ENCODE results near the gene SLC36A4.
"Not testable (repeated sequence)": the region's sequence is repeated elsewhere in the genome, so short reads cannot be mapped to it uniquely, and the experiment has no call there.

SLC36A4 gene

GRCh38 chr11:93197380-93198214 lies at the start of gene SLC36A4:
Gene SLC36A4 (minus strand): TSS chr11:93197991. CDS start chr11:93197832, 159 bp downstream.
- Histone ChIP-seq H3K4me3 (ENCODE audit: low read depth in 1 of 5, low read length in 5 of 5) (peak within 1 kb of the TSS; percentile 83 to 90 (median 87)), H3K4me1 (ENCODE audit: control insufficient read depth in 5 of 5, insufficient read depth in 5 of 5, low read length in 5 of 5) (peaks cover 0 to 17% (median 14%) of the 10 kb centered on the region in 5 donors), H3K9ac (ENCODE audit: low read length in 5 of 5) (peak within 1 kb of the TSS; percentile 63 to 95 (median 91)), H3K27me3 (ENCODE audit: control insufficient read depth in 5 of 5, insufficient read depth in 4 of 5, low read length in 5 of 5) (no peaks in the 10 kb centered on the region), H3K9me3 (ENCODE audit: control insufficient read depth in 5 of 5, low read length in 5 of 5) (no peaks in the 10 kb centered on the region), H3K36me3 (ENCODE audit: control insufficient read depth in 5 of 5, insufficient read depth in 5 of 5, low read length in 5 of 5) (no peaks in the 10 kb centered on the region), H3K27ac (ENCODE audit: low read depth, low read length) (peak within 1 kb of the TSS; percentile 88)

- not testable (repeated sequence) for H3K9me3 ChIP-seq (ENCODE audit: control insufficient read depth in 5 of 5, low read length in 5 of 5); H3K4me3 ChIP-seq (ENCODE audit: low read depth in 1 of 5, low read length in 5 of 5); H3K27ac ChIP-seq (ENCODE audit: low read depth, low read length); H3K36me3 ChIP-seq (ENCODE audit: control insufficient read depth in 5 of 5, insufficient read depth in 5 of 5, low read length in 5 of 5); H3K9ac ChIP-seq (ENCODE audit: low read length in 5 of 5); H3K27me3 ChIP-seq (ENCODE audit: control insufficient read depth in 5 of 5, insufficient read depth in 4 of 5, low read length in 5 of 5)
- H3K4me1 ChIP-seq (ENCODE audit: control insufficient read depth in 5 of 5, insufficient read depth in 5 of 5, low read length in 5 of 5): peaks cover 0 to 17% (median 0%) of the 10 kb centered on the region in 5 donors
Measured at GRCh38 chr11:93246790-93247189, 49.0 kb upstream of the SLC36A4 start.

GRCh38 chr11:93244018-93244417 lies 46.2 kb upstream of the SLC36A4 start:
- Histone ChIP-seq H3K4me1 (ENCODE audit: control insufficient read depth in 5 of 5, insufficient read depth in 5 of 5, low read length in 5 of 5) (peaks cover 0 to 4% (median 0%) of the 10 kb centered on the region in 5 donors), H3K27ac (ENCODE audit: low read depth, low read length) (no peak overlapping the region), H3K4me3 (ENCODE audit: low read depth in 1 of 5, low read length in 5 of 5) (no peak overlapping the region), H3K27me3 (ENCODE audit: control insufficient read depth in 5 of 5, insufficient read depth in 4 of 5, low read length in 5 of 5) (no peaks in the 10 kb centered on the region), H3K9ac (ENCODE audit: low read length in 5 of 5) (no peak overlapping the region), H3K36me3 (ENCODE audit: control insufficient read depth in 5 of 5, insufficient read depth in 5 of 5, low read length in 5 of 5) (no peaks in the 10 kb centered on the region), H3K9me3 (ENCODE audit: control insufficient read depth in 5 of 5, low read length in 5 of 5) (peaks cover 0 to 3% (median 0%) of the 10 kb centered on the region in 5 donors)

- no peak overlapping the region for H3K9ac ChIP-seq (ENCODE audit: low read length in 5 of 5)
- no peak overlapping the region for H3K27ac ChIP-seq (ENCODE audit: low read depth, low read length)
- no peak overlapping the region for H3K4me3 ChIP-seq (ENCODE audit: low read depth in 1 of 5, low read length in 5 of 5)
- H3K4me1 ChIP-seq (ENCODE audit: control insufficient read depth in 5 of 5, insufficient read depth in 5 of 5, low read length in 5 of 5): no peaks in the 10 kb centered on the region
- no peaks in the 10 kb centered on the region for H3K9me3 ChIP-seq (ENCODE audit: control insufficient read depth in 5 of 5, low read length in 5 of 5)
- H3K27me3 ChIP-seq (ENCODE audit: control insufficient read depth in 5 of 5, insufficient read depth in 4 of 5, low read length in 5 of 5): peaks cover 0 to 3% (median 2%) of the 10 kb centered on the region in 5 donors
- no peaks in the 10 kb centered on the region for H3K36me3 ChIP-seq (ENCODE audit: control insufficient read depth in 5 of 5, insufficient read depth in 5 of 5, low read length in 5 of 5)
Measured at GRCh38 chr11:93239966-93240365, 42.2 kb upstream of the SLC36A4 start.

- H3K9me3 ChIP-seq (ENCODE audit: control insufficient read depth in 5 of 5, low read length in 5 of 5): no peaks in the 10 kb centered on the region
- no peak overlapping the region for H3K4me3 ChIP-seq (ENCODE audit: low read depth in 1 of 5, low read length in 5 of 5)
- no peak overlapping the region for H3K9ac ChIP-seq (ENCODE audit: low read length in 5 of 5)
- H3K36me3 ChIP-seq (ENCODE audit: control insufficient read depth in 5 of 5, insufficient read depth in 5 of 5, low read length in 5 of 5): no peaks in the 10 kb centered on the region
- H3K27ac ChIP-seq (ENCODE audit: low read depth, low read length): no peak overlapping the region
- H3K27me3 ChIP-seq (ENCODE audit: control insufficient read depth in 5 of 5, insufficient read depth in 4 of 5, low read length in 5 of 5): peaks cover 0 to 6% (median 4%) of the 10 kb centered on the region in 5 donors
- no peaks in the 10 kb centered on the region for H3K4me1 ChIP-seq (ENCODE audit: control insufficient read depth in 5 of 5, insufficient read depth in 5 of 5, low read length in 5 of 5)
Measured at GRCh38 chr11:93238956-93239355, 41.2 kb upstream of the SLC36A4 start.

- H3K4me3 ChIP-seq (ENCODE audit: low read depth in 1 of 5, low read length in 5 of 5): no peak overlapping the region
- no peak overlapping the region for H3K9ac ChIP-seq (ENCODE audit: low read length in 5 of 5)
- H3K27me3 ChIP-seq (ENCODE audit: control insufficient read depth in 5 of 5, insufficient read depth in 4 of 5, low read length in 5 of 5): peaks cover 0 to 6% (median 4%) of the 10 kb centered on the region in 5 donors
- no peaks in the 10 kb centered on the region for H3K36me3 ChIP-seq (ENCODE audit: control insufficient read depth in 5 of 5, insufficient read depth in 5 of 5, low read length in 5 of 5)
- H3K9me3 ChIP-seq (ENCODE audit: control insufficient read depth in 5 of 5, low read length in 5 of 5): no peaks in the 10 kb centered on the region
- no peaks in the 10 kb centered on the region for H3K4me1 ChIP-seq (ENCODE audit: control insufficient read depth in 5 of 5, insufficient read depth in 5 of 5, low read length in 5 of 5)
- H3K27ac ChIP-seq (ENCODE audit: low read depth, low read length): no peak overlapping the region
Measured at GRCh38 chr11:93236741-93237675, 39.2 kb upstream of the SLC36A4 start.

- Histone ChIP-seq H3K27me3 (ENCODE audit: control insufficient read depth in 5 of 5, insufficient read depth in 4 of 5, low read length in 5 of 5) (peaks cover 0 to 6% (median 4%) of the 10 kb centered on the region in 5 donors), H3K9ac (ENCODE audit: low read length in 5 of 5) (no peak overlapping the region), H3K4me1 (ENCODE audit: control insufficient read depth in 5 of 5, insufficient read depth in 5 of 5, low read length in 5 of 5) (no peaks in the 10 kb centered on the region), H3K4me3 (ENCODE audit: low read depth in 1 of 5, low read length in 5 of 5) (no peak overlapping the region), H3K36me3 (ENCODE audit: control insufficient read depth in 5 of 5, insufficient read depth in 5 of 5, low read length in 5 of 5) (no peaks in the 10 kb centered on the region), H3K9me3 (ENCODE audit: control insufficient read depth in 5 of 5, low read length in 5 of 5) (no peaks in the 10 kb centered on the region), H3K27ac (ENCODE audit: low read depth, low read length) (no peak overlapping the region)
Measured at GRCh38 chr11:93234602-93235207, 36.9 kb upstream of the SLC36A4 start.

GRCh38 chr11:93229876-93230275 lies 32.1 kb upstream of the SLC36A4 start:
- Histone ChIP-seq H3K9ac (ENCODE audit: low read length in 5 of 5) (no peak overlapping the region), H3K27ac (ENCODE audit: low read depth, low read length) (no peak overlapping the region), H3K27me3 (ENCODE audit: control insufficient read depth in 5 of 5, insufficient read depth in 4 of 5, low read length in 5 of 5) (peaks cover 0 to 4% (median 3%) of the 10 kb centered on the region in 5 donors), H3K4me3 (ENCODE audit: low read depth in 1 of 5, low read length in 5 of 5) (no peak overlapping the region), H3K9me3 (ENCODE audit: control insufficient read depth in 5 of 5, low read length in 5 of 5) (no peaks in the 10 kb centered on the region), H3K36me3 (ENCODE audit: control insufficient read depth in 5 of 5, insufficient read depth in 5 of 5, low read length in 5 of 5) (no peaks in the 10 kb centered on the region), H3K4me1 (ENCODE audit: control insufficient read depth in 5 of 5, insufficient read depth in 5 of 5, low read length in 5 of 5) (no peaks in the 10 kb centered on the region)

- Histone ChIP-seq H3K9ac (ENCODE audit: low read length in 5 of 5) (no peak overlapping the region), H3K9me3 (ENCODE audit: control insufficient read depth in 5 of 5, low read length in 5 of 5) (no peaks in the 10 kb centered on the region), H3K27ac (ENCODE audit: low read depth, low read length) (no peak overlapping the region), H3K4me3 (ENCODE audit: low read depth in 1 of 5, low read length in 5 of 5) (no peak overlapping the region), H3K36me3 (ENCODE audit: control insufficient read depth in 5 of 5, insufficient read depth in 5 of 5, low read length in 5 of 5) (no peaks in the 10 kb centered on the region), H3K27me3 (ENCODE audit: control insufficient read depth in 5 of 5, insufficient read depth in 4 of 5, low read length in 5 of 5) (peaks cover 0 to 4% (median 0%) of the 10 kb centered on the region in 5 donors), H3K4me1 (ENCODE audit: control insufficient read depth in 5 of 5, insufficient read depth in 5 of 5, low read length in 5 of 5) (no peaks in the 10 kb centered on the region)
Measured at GRCh38 chr11:93225662-93226061, 27.9 kb upstream of the SLC36A4 start.
